Fibroblast of peridontal ligament (primary cell): ENCODE results near the gene TBC1D22A.

Experiments
- DNase-seq: peaks from one replicate; pipeline ENCODE4 v3.0.0-alpha.2; 2010; ENCODE audit errors: extremely low read depth

The TBC1D22A gene

DNA sequence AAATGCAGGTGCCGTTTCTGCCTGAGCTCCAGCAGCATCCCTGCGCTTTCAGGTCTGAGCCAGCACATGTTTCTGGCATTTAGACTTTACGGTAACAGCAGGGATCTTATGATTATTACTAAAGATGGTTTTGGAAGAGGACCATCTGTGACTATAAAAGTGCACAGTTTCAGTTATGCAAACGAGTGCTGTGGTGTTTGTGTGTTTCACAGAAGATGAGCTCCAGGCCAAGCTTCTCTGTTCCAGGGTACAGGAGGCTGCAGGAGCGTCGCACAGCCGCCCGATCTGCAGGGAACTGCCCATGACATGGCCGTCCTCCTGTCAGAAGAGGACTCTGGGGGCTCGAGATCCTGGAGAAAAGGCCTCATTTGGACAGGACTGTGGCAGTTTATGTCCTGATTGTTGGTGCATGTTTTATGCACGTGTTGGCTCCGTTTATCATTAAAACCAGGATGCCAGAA is 297.3 kb downstream of the TBC1D22A start:
- DNase-seq: no peak

GRCh38 chr22:47060718-47061117 is 298.3 kb downstream of the TBC1D22A start:
- DNase-seq: no peak

- no peak for DNase-seq
These were observed 298.8 kb downstream of the TBC1D22A start for GRCh38 chr22:47061226-47061625.

DNA sequence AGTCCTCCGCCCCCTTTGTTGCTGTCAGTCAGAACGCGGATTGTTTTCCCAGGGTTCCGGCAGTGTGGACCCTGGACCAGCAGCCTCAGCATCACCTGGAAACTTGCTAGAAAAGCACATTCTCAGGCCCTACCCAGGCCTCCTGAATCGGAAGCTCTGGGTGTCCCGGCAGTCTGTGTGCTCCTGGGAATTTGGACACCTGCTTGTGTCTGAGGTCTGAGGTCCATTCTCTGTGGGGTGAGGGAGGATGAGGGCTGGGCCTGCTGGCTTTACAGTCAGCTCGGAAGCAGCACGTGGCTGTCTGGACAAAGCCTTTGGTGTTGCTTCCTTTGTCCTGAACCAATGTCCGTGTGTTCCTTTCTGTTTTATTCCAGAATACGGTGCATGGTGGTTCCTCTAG is 299.7 kb downstream of the TBC1D22A start:
- no peak for DNase-seq

- DNase-seq: no peak
These were observed 300.6 kb downstream of the TBC1D22A start for GRCh38 chr22:47063071-47063509.

DNA sequence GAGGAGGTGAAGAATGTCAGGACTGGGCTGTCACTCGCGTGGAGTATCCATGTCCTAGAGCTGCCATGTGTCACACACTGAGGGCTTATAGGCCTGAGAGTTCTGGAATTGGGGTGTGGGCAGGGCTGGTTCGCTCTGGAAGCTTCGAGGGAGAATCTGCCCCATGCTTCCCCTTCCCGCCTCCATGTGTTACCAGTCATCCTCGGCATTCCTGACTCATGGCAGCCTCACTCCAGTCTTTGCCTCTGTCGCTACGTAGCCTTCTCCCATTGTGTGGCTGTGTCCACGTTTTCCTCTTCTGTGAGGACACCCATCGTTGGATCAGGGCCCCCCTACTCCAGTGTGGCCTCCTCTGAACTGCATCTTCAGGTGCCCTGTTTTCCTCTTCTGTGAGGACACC is 301.2 kb downstream of the TBC1D22A start:
- no peak for DNase-seq

GRCh38 chr22:47064016-47064415 is 301.6 kb downstream of the TBC1D22A start:
- no peak for DNase-seq

DNA sequence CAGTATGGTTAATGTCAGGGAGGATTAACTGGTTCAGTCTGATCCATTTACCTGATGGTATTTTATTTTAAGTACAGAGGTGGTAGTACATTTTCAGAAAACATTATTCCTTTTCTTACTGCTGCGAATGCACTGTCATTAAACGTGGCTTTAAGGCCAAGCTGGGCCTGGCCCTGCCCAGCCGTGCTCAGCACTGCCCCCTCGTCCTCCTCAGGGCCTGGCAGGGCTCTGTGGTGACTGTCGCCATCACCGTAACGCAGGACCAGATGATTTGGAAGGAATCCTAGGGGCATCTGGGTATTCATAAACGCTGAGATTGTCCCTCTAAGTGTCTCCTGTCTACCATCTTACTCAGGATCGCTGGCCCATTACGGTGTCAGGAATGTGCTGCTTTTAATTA is 302.0 kb downstream of the TBC1D22A start:
- DNase-seq: no peak

DNA sequence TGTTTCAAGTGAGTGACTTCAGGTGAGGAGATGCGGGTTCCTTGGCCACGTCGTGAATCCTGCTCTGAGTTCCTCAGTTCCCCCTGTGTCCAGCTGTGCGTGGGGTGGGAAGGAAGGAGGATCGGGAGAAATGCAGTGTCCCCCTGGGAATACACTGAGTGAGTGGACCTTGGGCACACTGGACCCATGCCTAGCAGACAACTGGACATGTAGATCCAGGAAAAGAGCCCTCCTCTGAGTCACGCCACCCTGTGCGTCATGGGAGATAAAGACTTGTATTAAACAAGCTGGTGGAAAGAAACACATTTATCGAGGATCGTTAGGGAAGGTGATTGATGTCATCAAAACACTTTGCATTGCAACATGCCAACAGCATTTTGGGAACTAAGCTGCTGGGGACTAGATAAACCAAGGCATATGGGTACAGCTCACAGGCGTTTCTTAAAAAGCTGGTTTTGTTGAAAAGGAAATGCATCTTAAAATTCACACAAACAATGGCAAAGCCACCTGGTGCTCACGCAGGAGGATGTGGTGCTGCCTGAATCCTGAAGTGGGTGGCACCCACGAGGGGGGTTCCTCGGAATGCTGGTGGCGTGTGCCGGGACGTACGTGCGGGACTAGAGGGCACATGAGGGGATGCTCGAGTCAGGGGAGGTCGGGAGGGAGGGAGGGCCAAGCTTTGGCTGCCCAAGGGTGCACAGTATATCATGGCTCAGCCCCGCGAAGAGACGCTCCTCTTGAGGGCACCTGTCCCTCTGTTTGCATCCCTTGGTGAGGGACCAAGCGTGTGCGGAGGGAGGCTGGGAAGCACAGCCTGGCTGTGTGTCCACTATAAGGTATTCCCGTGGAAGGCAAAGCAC is 303.5 kb downstream of the TBC1D22A start:
- no peak for DNase-seq

- DNase-seq: no peak
These were observed 304.1 kb downstream of the TBC1D22A start for GRCh38 chr22:47066616-47066905.

GRCh38 chr22:47067321-47067890 is 305.0 kb downstream of the TBC1D22A start:
- DNase-seq: no peak

- no peak for DNase-seq
These were observed 305.6 kb downstream of the TBC1D22A start for GRCh38 chr22:47067911-47068625.

GRCh38 chr22:47068626-47068996 is 306.2 kb downstream of the TBC1D22A start:
- DNase-seq: no peak

DNA sequence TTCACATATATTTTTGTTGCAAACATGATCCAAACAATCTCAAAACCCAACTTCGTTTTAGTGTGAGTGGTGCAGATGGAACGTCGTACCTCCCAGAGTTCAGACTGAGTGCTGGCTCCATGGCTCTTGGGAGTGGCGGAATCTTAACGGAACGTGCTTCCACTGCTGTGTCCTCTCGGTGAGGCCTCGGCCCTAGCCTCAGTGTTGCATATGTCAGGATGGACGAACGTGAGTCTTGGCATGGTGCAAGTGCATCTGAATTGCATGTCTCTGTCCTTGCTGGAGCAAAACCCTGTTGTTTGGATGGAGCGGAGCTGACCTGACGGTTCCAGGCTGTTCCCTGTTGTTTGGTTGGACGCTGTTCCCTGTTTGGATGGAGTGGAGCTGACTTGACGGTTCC is 306.8 kb downstream of the TBC1D22A start:
- no peak for DNase-seq

DNA sequence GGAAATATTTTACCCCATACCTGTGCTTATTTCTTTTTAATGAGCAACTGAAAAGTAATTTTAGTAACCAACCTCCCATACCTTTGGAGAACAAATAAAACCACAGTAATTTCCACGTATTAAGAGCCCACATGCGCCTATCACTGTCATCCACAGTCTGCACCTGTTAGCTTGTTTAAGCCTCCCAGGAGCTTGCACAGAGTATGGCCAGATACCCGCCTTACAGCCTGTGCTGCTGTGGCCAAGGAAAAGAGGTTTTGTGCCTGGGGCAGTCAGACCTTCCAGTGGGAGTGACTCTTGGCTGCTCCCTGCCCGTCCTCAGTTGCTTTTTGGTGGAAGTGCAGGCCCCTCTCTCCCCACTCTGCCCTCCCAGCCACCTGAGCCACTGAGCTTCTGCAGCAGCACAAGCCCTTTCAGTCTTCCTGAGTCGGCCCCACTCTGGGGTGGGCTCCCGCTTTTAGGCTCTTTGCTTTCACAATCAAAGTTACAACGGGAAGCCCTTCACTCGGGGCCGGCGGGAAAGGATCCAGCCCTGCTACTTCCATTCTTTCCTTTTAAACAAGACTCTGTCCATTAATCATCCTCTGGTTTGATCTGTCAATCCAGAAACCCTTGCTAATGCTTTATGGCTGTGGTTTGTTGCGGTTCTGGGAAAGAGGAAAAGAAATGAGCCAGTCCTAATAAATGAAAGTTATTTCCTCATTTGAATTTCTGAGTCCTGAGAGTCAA is 308.8 kb downstream of the TBC1D22A start:
- DNase-seq: no peak

DNA sequence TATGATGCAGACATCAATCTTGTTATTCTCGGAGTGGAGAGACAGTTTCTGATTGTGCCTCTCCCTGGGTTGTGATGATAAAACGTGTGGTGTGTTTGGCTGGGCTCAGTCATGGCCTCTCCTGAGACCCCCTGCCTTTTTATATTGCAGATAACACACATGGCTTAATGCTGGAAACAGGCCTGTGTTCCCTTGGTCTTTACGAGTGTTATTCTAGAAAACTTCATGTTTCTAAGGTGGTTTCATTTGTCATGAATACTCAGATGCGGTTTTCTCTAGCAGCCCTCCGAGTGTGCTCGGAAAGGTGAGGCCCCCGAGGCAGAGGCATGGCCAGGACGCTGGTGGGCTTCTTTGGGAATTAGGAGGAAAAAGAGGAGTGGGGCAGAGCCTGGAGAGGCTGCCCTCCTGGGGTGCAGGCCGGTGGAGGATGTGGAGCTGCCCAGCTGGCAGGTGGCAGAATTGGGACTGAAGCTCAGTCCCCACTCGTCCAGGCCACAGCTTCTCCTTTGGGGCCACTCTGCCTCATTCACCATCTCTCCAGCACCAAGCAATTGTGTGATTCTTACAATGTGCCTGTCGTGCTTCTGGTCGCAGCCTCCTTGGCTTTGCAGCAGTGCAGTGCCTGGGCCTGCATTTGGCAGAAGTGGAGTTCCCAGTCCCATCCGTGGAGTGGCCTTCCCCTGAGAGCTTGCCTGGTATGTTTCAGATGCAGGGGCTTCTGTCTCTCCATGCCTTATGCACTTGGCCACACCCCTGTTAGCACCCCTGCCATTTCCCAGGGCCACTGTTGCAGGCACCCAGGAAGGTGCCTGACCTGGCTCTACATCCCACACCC is 309.6 kb downstream of the TBC1D22A start:
- no peak for DNase-seq

- DNase-seq: no peak
These were observed 310.2 kb downstream of the TBC1D22A start for GRCh38 chr22:47072642-47072967.

- no peak for DNase-seq
These were observed 310.6 kb downstream of the TBC1D22A start for GRCh38 chr22:47073075-47073474.

DNA sequence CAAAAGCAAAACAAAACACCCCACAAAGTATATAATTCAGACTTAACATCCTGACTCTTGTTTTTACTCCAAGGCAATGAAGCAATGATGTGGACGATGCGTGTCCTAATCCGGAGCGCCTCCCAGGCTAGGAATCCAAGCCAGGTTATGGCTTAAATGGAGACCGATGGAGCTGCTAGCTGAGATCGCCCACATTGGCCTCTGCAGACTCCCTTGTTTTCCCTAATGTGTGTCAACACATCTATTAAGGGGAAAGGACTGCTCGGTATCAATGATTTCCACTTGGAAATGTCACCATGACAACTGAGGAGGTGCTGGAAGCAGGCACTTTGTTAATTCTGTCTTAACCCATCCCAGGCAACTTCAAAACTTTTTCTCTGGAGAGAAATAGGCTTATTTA is 311.7 kb downstream of the TBC1D22A start:
- no peak for DNase-seq

DNA sequence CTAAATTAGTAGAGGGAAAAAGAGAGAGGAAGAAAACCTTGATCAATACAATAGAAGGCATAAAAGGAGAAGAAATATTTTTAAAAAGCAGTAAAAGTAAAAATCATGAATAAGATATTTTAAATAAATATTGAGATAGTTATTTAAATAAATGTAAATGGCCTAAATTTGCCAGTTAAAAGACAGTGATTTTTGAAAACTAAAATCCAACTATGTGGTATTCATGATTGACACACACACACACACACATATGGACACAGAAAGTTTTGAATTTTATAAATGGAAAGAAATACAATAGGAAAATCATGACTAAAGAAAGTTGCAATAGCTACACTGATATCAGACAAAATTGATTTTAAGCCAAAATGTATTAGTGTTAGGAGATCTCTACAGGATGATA is 313.1 kb downstream of the TBC1D22A start:
- DNase-seq: no peak

DNA sequence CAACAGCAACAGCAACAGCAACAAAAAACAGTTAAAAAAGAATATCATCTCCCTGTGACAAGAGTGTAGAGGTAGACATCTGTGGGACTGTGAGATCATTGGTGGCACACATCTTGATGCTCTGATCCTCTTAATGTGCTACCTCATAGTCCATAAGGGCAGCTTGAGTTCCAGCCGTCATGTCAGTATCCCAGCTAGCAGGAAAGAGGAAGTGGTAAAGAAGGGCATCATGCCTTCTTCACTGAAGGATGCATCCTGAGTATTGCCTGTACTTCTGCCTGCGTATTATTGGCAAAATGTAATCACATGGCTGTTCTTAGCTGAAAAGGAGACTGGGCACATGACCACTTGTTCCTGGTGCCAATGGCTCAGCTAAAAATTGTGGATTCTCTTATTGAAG is 314.3 kb downstream of the TBC1D22A start:
- no peak for DNase-seq

DNA sequence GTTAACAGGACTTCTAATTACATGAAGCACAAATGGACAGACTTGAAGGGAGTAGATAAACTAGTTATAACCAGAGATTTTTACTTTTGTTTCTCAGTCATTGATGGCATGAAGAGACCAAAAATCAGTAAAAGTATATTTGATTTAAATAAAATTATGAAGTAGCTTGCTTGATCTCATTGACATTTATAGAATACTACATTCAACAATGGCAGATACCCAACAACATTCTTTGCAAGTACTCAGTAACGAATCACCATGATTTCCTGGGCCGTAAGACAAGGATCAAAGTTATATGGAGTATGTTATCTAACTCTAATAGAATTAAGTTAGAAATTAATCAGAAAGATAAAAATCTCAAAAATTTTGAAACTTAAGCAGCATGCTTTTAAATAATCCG is 317.6 kb downstream of the TBC1D22A start:
- DNase-seq: no peak
